Measurements from ENCODE around the gene GZMA.

DNA sequence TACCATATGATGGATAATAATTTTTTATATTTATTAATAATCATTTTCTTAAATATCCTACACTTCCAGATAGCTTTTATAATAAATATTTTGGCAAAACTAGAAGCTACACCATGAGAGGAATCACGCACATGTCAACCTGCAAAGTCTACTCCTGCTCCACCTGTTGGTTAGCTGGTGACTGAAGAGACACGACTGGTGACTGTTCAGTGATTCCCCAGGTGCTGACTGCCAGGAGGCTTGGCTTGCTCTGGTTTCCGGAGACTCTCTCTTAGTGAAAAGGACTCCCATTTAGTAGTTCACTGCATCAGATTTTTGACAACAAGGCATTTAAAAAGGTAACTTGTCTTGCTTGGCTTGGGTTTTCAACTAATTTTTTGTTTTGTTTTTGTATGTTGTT lies 20.9 kb downstream of the GZMA start:
- TF ChIP-seq EZH2 (IDR thresholded peaks at IDR 0.05; ENCODE audit: low read length, missing control alignments): no peak
- TF ChIP-seq, protein P1, sequence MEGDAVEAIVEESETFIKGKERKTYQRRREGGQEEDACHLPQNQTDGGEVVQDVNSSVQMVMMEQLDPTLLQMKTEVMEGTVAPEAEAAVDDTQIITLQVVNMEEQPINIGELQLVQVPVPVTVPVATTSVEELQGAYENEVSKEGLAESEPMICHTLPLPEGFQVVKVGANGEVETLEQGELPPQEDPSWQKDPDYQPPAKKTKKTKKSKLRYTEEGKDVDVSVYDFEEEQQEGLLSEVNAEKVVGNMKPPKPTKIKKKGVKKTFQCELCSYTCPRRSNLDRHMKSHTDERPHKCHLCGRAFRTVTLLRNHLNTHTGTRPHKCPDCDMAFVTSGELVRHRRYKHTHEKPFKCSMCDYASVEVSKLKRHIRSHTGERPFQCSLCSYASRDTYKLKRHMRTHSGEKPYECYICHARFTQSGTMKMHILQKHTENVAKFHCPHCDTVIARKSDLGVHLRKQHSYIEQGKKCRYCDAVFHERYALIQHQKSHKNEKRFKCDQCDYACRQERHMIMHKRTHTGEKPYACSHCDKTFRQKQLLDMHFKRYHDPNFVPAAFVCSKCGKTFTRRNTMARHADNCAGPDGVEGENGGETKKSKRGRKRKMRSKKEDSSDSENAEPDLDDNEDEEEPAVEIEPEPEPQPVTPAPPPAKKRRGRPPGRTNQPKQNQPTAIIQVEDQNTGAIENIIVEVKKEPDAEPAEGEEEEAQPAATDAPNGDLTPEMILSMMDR (conservative IDR thresholded peaks at IDR 0.05 in 1 of 2, IDR thresholded peaks at IDR 0.05 in 1 of 2; ENCODE audit: low read depth in 1 of 2, low read length in 2 of 2): no peak

All from fibroblast of lung (primary cell).